WTC11 (cell line): ENCODE results near the gene CPT2. TPM values are rescaled to one million over a fixed set of nuclear protein-coding genes. Genes with fewer than 3 reads are reported as not detected.

ENCODE experiments used
- ATAC-seq: fragments of 200-7000 bp; cut with Tn5 transposase; 2 replicates; pipeline ENCODE4 v1.10.0; 2021; ENCODE audit warnings: mild to moderate bottlenecking, moderate library complexity
- CTCF ChIA-PET: fragments of 300-600 bp; sonication (Branson Sonifier 250); formaldehyde crosslinking; loops from one replicate; lab custom pipeline; 2021; ENCODE audit warnings: antibody characterized with exemption; lab: Charles Lee
- POLR2A ChIA-PET: fragments of 350-600 bp; sonication (Branson Sonifier 250); formaldehyde crosslinking; loops from one replicate; lab custom pipeline; 2021; ENCODE audit warnings: antibody characterized with exemption; lab: Charles Lee
- DNase-seq: peaks from one replicate; pipeline ENCODE4 v3.0.0; 2021; ENCODE audit warnings: low spot score
- H3K27ac Mint-ChIP-seq: 2 replicates; pipeline ENCODE4 v1.8.0; 2021; ENCODE audit warnings: mixed read lengths
- H3K27me3 Mint-ChIP-seq: 2 replicates; pipeline ENCODE4 v1.8.0; 2021; ENCODE audit warnings: low read depth, mild to moderate bottlenecking, moderate library complexity, mixed read lengths
- H3K36me3 Mint-ChIP-seq: 2 replicates; pipeline ENCODE4 v1.8.0; 2021; ENCODE audit warnings: mixed read lengths
- H3K4me1 Mint-ChIP-seq: 2 replicates; pipeline ENCODE4 v1.8.0; 2022; ENCODE audit warnings: mixed read lengths
- H3K4me3 Mint-ChIP-seq: 2 replicates; pipeline ENCODE4 v1.8.0; 2021; ENCODE audit warnings: mild to moderate bottlenecking, moderate library complexity, mixed read lengths
- H3K9me3 Mint-ChIP-seq: 2 replicates; pipeline ENCODE4 v1.8.0; 2021; ENCODE audit warnings: mixed read lengths
- ATF2 ChIP-seq: sonication (generic); formaldehyde crosslinking; IDR thresholded peaks from 2 replicates; pipeline ENCODE4 v1.8.1; 2022; ENCODE audit warnings: low read depth, missing genetic modification reagents, borderline replicate concordance
- CBFB ChIP-seq: sonication (generic); formaldehyde crosslinking; IDR thresholded peaks from 2 replicates; pipeline ENCODE4 v1.8.1; 2022; ENCODE audit warnings: mild to moderate bottlenecking, low read depth, missing genetic modification reagents
- E2F5 ChIP-seq: sonication (generic); formaldehyde crosslinking; IDR thresholded peaks from 2 replicates; pipeline ENCODE4 v1.8.1; 2022; ENCODE audit warnings: mild to moderate bottlenecking, moderate library complexity, missing genetic modification reagents
- ELF4 ChIP-seq: sonication (generic); formaldehyde crosslinking; IDR thresholded peaks from 2 replicates; pipeline ENCODE4 v1.8.1; 2022; ENCODE audit warnings: low read depth, mild to moderate bottlenecking, moderate library complexity, missing genetic modification reagents
- FOXP4 ChIP-seq: sonication (generic); formaldehyde crosslinking; IDR thresholded peaks from 2 replicates; pipeline ENCODE4 v1.8.0; 2022; ENCODE audit warnings: mild to moderate bottlenecking, missing genetic modification reagents
- GABPB1 ChIP-seq: sonication (generic); formaldehyde crosslinking; IDR thresholded peaks from 2 replicates; pipeline ENCODE4 v1.8.1; 2023; ENCODE audit warnings: mild to moderate bottlenecking, missing genetic modification reagents
- HMGXB4 ChIP-seq: sonication (generic); formaldehyde crosslinking; IDR thresholded peaks from 2 replicates; pipeline ENCODE4 v1.8.1; 2023; ENCODE audit warnings: mild to moderate bottlenecking, moderate library complexity, missing genetic modification reagents
- IRF1 ChIP-seq: sonication (generic); formaldehyde crosslinking; IDR thresholded peaks from 2 replicates; pipeline ENCODE4 v1.8.0; 2023; ENCODE audit warnings: missing genetic modification reagents
- JAZF1 ChIP-seq: fragments of 250-450 bp; sonication (Bioruptor Pico); IDR thresholded peaks from 2 replicates; pipeline ENCODE4 v1.9.0; 2021; ENCODE audit warnings: moderate library complexity, mild to moderate bottlenecking, inconsistent platforms
- MAX ChIP-seq: sonication (generic); formaldehyde crosslinking; IDR thresholded peaks from 2 replicates; pipeline ENCODE4 v1.8.0; 2022; ENCODE audit warnings: mild to moderate bottlenecking, missing genetic modification reagents
- MXD4 ChIP-seq: fragments of 250-450 bp; sonication (Bioruptor Pico); IDR thresholded peaks from 2 replicates; pipeline ENCODE4 v1.8.0; 2021; ENCODE audit warnings: mild to moderate bottlenecking, moderate library complexity, borderline replicate concordance
- SMAD4 ChIP-seq: sonication (generic); formaldehyde crosslinking; IDR thresholded peaks from 2 replicates; pipeline ENCODE4 v1.8.0; 2022; ENCODE audit warnings: mild to moderate bottlenecking, missing genetic modification reagents
- ZMAT4 ChIP-seq: fragments of 250-450 bp; sonication (Bioruptor Pico); IDR thresholded peaks from 2 replicates; pipeline ENCODE4 v1.9.0; 2021; ENCODE audit warnings: mild to moderate bottlenecking
- ZNF219 ChIP-seq: sonication (generic); formaldehyde crosslinking; IDR thresholded peaks from 2 replicates; pipeline ENCODE4 v1.8.0; 2023; ENCODE audit warnings: missing genetic modification reagents, mild to moderate bottlenecking, borderline replicate concordance
- ZNF232 ChIP-seq: sonication (generic); formaldehyde crosslinking; IDR thresholded peaks from 2 replicates; pipeline ENCODE4 v1.8.0; 2022; ENCODE audit warnings: mild to moderate bottlenecking, missing genetic modification reagents
- ZNF317 ChIP-seq: sonication (generic); formaldehyde crosslinking; IDR thresholded peaks from 2 replicates; pipeline ENCODE4 v1.8.1; 2023; ENCODE audit warnings: low read depth, mild to moderate bottlenecking, moderate library complexity, missing genetic modification reagents, borderline replicate concordance
- ZNF396 ChIP-seq: fragments of 250-450 bp; sonication (Bioruptor Pico); IDR thresholded peaks from 2 replicates; pipeline ENCODE4 v1.8.0; 2021; ENCODE audit warnings: mild to moderate bottlenecking, moderate library complexity, borderline replicate concordance
- ZNF512 ChIP-seq: sonication (generic); formaldehyde crosslinking; IDR thresholded peaks from 2 replicates; pipeline ENCODE4 v1.8.1; 2022; ENCODE audit warnings: missing genetic modification reagents, borderline replicate concordance
- total RNA-seq: library from RNA; stranded (reverse); gene quantifications from 3 replicates; pipeline ENCODE4 v1.2.3, GENCODE V29; 2021

Gene CPT2
- total RNA-seq, 1 experiment from 2014 or later = 33.7 TPM

- Mint-ChIP-seq H3K9me3 (no peaks in the 10 kb centered on the region), H3K36me3 (no peaks in the 10 kb centered on the region), H3K27me3 (no peaks in the 10 kb centered on the region), H3K27ac (no peak overlapping the region), H3K4me3 (no peak overlapping the region), H3K4me1 (peaks cover 27% of the 10 kb centered on the region)
- CTCF ChIA-PET = interaction anchor here (1.1 kb wide), 1 partner anchor 23 kb away, joined by 3 read pairs; no protein-coding TSS in a partner anchor
- POLR2A ChIA-PET = no interaction called here
- no peak for DNase-seq
- no peak for ATAC-seq
- no peak for TF ChIP-seq ZNF317 (CRISPR knock-in tag)
- TF ChIP-seq ZNF219 (CRISPR knock-in tag) = no peak
- no peak for TF ChIP-seq SMAD4 (CRISPR knock-in tag)
- TF ChIP-seq ZNF232 = no peak
- no peak for TF ChIP-seq ZNF512
- TF ChIP-seq ATF2 (CRISPR knock-in tag) = no peak
- TF ChIP-seq HMGXB4 (CRISPR knock-in tag) = no peak
- no peak for TF ChIP-seq IRF1
- TF ChIP-seq JAZF1 (CRISPR knock-in tag) = no peak
- TF ChIP-seq ZNF396 = no peak
- TF ChIP-seq E2F5 (CRISPR knock-in tag) = no peak
Observed at GRCh38 chr1:53158900-53159299, 37.7 kb upstream of the CPT2 start.

- Mint-ChIP-seq H3K4me1 (peaks cover 23% of the 10 kb centered on the region), H3K4me3 (no peak overlapping the region), H3K36me3 (no peaks in the 10 kb centered on the region), H3K27me3 (no peaks in the 10 kb centered on the region), H3K27ac (no peak overlapping the region), H3K9me3 (no peaks in the 10 kb centered on the region)
- ChIA-PET CTCF (interaction anchor here (1.6 to 1.7 kb wide), 2 partner anchors 21 to 72 kb away, joined by 3 to 6 read pairs; no protein-coding TSS in a partner anchor), POLR2A (no interaction called here)
- ATAC-seq (no peak), DNase-seq (no peak)
- TF ChIP-seq ZMAT4 (CRISPR knock-in tag) = no peak
- TF ChIP-seq GABPB1 (CRISPR knock-in tag) = peak; percentile 56; the same call in 1 of the 2 replicates
- no peak for TF ChIP-seq CBFB (CRISPR knock-in tag)
- TF ChIP-seq FOXP4 = no peak
- no peak for TF ChIP-seq ELF4 (CRISPR knock-in tag)
- TF ChIP-seq ATF2 (CRISPR knock-in tag) = no peak
- TF ChIP-seq MAX (CRISPR knock-in tag) = no peak
- TF ChIP-seq MXD4 (CRISPR knock-in tag) = no peak
Observed at GRCh38 chr1:53160924-53161378, 35.7 kb upstream of the CPT2 start.
